Neural progenitor cell (in vitro differentiated cells): ENCODE measurements around the gene NFKBIE. TPM values are rescaled to one million over a fixed set of nuclear protein-coding genes. Genes with fewer than 3 reads are reported as not detected.

Source experiments
- DNase-seq: peaks from one replicate; pipeline ENCODE4 v3.0.0-alpha.2; 2016; ENCODE audit warnings: low spot score
- H2AFZ ChIP-seq: fragments of 200-600 bp; sonication (generic); replicated peaks from 2 replicates; pipeline ENCODE4 v1.6.1; 2016; ENCODE audit warnings: antibody characterized with exemption
- H3F3A ChIP-seq: fragments of 200-600 bp; sonication (generic); 2 replicates; pipeline ENCODE4 v1.6.1; 2016; ENCODE audit warnings: antibody characterized with exemption, low read depth
- H3K27ac ChIP-seq: fragments of 200-600 bp; sonication (generic); 2 replicates; pipeline ENCODE4 v1.5.1; 2016; ENCODE audit warnings: mild to moderate bottlenecking
- H3K27me3 ChIP-seq: fragments of 200-600 bp; sonication (generic); 2 replicates; pipeline ENCODE4 v1.6.1; 2016; ENCODE audit warnings: mild to moderate bottlenecking, moderate library complexity
- H3K36me3 ChIP-seq: fragments of 200-600 bp; sonication (generic); 2 replicates; pipeline ENCODE4 v1.5.1; 2016
- H3K4me1 ChIP-seq: fragments of 200-600 bp; sonication (generic); 2 replicates; pipeline ENCODE4 v1.6.1; 2016; ENCODE audit warnings: mixed run types
- H3K4me2 ChIP-seq: fragments of 200-600 bp; sonication (generic); 2 replicates; pipeline ENCODE4 v1.6.1; 2016
- H3K4me3 ChIP-seq: fragments of 200-600 bp; sonication (generic); 2 replicates; pipeline ENCODE4 v1.5.1; 2016
- H3K79me2 ChIP-seq: fragments of 200-600 bp; sonication (generic); 2 replicates; pipeline ENCODE4 v1.6.1; 2016; ENCODE audit warnings: low read depth
- H3K9ac ChIP-seq: fragments of 200-600 bp; sonication (generic); 2 replicates; pipeline ENCODE4 v1.6.1; 2016
- H3K9me3 ChIP-seq: fragments of 200-600 bp; sonication (generic); 2 replicates; pipeline ENCODE4 v1.5.1; 2016; ENCODE audit warnings: low read depth
- H4K20me1 ChIP-seq: fragments of 200-600 bp; sonication (generic); 2 replicates; pipeline ENCODE4 v1.6.1; 2016; ENCODE audit warnings: low read depth
- H3K27ac Mint-ChIP-seq: 3 replicates; pipeline ENCODE4 v1.8.0; 2021; ENCODE audit warnings: mixed read lengths
- H3K27me3 Mint-ChIP-seq: 2 replicates; pipeline ENCODE4 v1.8.0; 2022; ENCODE audit warnings: low read depth, mild to moderate bottlenecking, inconsistent platforms, moderate library complexity, mixed read lengths; ENCODE audit not compliant: insufficient read depth
- H3K36me3 Mint-ChIP-seq: 3 replicates; pipeline ENCODE4 v1.8.0; 2021; ENCODE audit warnings: mixed read lengths
- H3K4me1 Mint-ChIP-seq: 3 replicates; pipeline ENCODE4 v1.8.0; 2021; ENCODE audit warnings: mixed read lengths
- H3K4me3 Mint-ChIP-seq: 3 replicates; pipeline ENCODE4 v1.8.0; 2021; ENCODE audit warnings: mild to moderate bottlenecking, moderate library complexity, mixed read lengths
- H3K9me3 Mint-ChIP-seq: 3 replicates; pipeline ENCODE4 v1.8.0; 2020; ENCODE audit warnings: mixed read lengths
- CTCF ChIP-seq: fragments of 200-600 bp; sonication (generic); IDR thresholded peaks from 2 replicates; pipeline ENCODE4 v1.5.1; 2017; ENCODE audit warnings: antibody characterized with exemption, mild to moderate bottlenecking
- EZH2 ChIP-seq: fragments of 200-600 bp; sonication (generic); IDR thresholded peaks from 2 replicates; pipeline ENCODE4 v1.6.1; 2017; ENCODE audit warnings: antibody characterized with exemption, mild to moderate bottlenecking, moderate library complexity
- EZH2phosphoT487 ChIP-seq: fragments of 200-600 bp; sonication (generic); IDR thresholded peaks from 2 replicates; pipeline ENCODE4 v1.6.1; 2017; ENCODE audit warnings: antibody characterized with exemption
- total RNA-seq: library from RNA; depleted of rRNA; stranded (reverse); fragments of >200 nt; gene quantifications from 2 replicates; pipeline ENCODE4 v1.2.3, GENCODE V29; 2015; ENCODE audit warnings: low replicate concordance

The NFKBIE gene
- total RNA-seq, 1 donor from 2014 or later: 5.1 TPM

GRCh38 chr6:44306710-44307109 is 41.4 kb upstream of the NFKBIE start:
- no peaks in the 10 kb centered on the region for H3F3A ChIP-seq
- TF ChIP-seq CTCF (no peak), EZH2phosphoT487 (no peak), EZH2 (no peak)
- no peaks in the 10 kb centered on the region for H3K4me1 ChIP-seq
- H3K9me3 ChIP-seq: no peaks in the 10 kb centered on the region
- Mint-ChIP-seq H3K27me3 (no peaks in the 10 kb centered on the region), H3K9me3 (no peaks in the 10 kb centered on the region), H3K4me3 (no peak overlapping the region), H3K4me1 (peaks cover 8% of the 10 kb centered on the region), H3K36me3 (peaks cover 31% of the 10 kb centered on the region), H3K27ac (no peak overlapping the region)
- DNase-seq: no peak
- H2AFZ ChIP-seq: no peak overlapping the region
- no peak overlapping the region for H3K4me2 ChIP-seq
- no peaks in the 10 kb centered on the region for H3K36me3 ChIP-seq
- H3K27ac ChIP-seq: no peak overlapping the region
- peaks cover 4% of the 10 kb centered on the region for H3K79me2 ChIP-seq
- no peak overlapping the region for H3K4me3 ChIP-seq
- no peak overlapping the region for H3K9ac ChIP-seq
- H3K27me3 ChIP-seq: no peaks in the 10 kb centered on the region
- peaks cover 3% of the 10 kb centered on the region for H4K20me1 ChIP-seq

GRCh38 chr6:44305200-44305725 is 39.9 kb upstream of the NFKBIE start:
- peaks cover 5% of the 10 kb centered on the region for H3K4me1 Mint-ChIP-seq
- H3K4me3 ChIP-seq: no peak overlapping the region
- H3F3A ChIP-seq: no peaks in the 10 kb centered on the region
- no peaks in the 10 kb centered on the region for H3K9me3 ChIP-seq
- H3K36me3 ChIP-seq: no peaks in the 10 kb centered on the region
- no peaks in the 10 kb centered on the region for H3K27me3 ChIP-seq
- H2AFZ ChIP-seq: no peak overlapping the region
- DNase-seq: no peak
- H3K4me3 Mint-ChIP-seq: no peak overlapping the region
- peaks cover 3% of the 10 kb centered on the region for H4K20me1 ChIP-seq
- no peak overlapping the region for H3K9ac ChIP-seq
- H3K4me2 ChIP-seq: no peak overlapping the region
- peak overlapping the region; percentile 38 for H3K27ac Mint-ChIP-seq
- no peaks in the 10 kb centered on the region for H3K4me1 ChIP-seq
- peaks cover 1% of the 10 kb centered on the region for H3K27me3 Mint-ChIP-seq
- H3K36me3 Mint-ChIP-seq: peaks cover 35% of the 10 kb centered on the region
- TF ChIP-seq EZH2 (no peak), EZH2phosphoT487 (no peak), CTCF (no peak)
- no peaks in the 10 kb centered on the region for H3K9me3 Mint-ChIP-seq
- H3K79me2 ChIP-seq: no peaks in the 10 kb centered on the region
- H3K27ac ChIP-seq: no peak overlapping the region

GRCh38 chr6:44304282-44305199 is 39.2 kb upstream of the NFKBIE start:
- Histone ChIP-seq H3K27me3 (no peaks in the 10 kb centered on the region), H3K79me2 (no peaks in the 10 kb centered on the region), H4K20me1 (peaks cover 3% of the 10 kb centered on the region), H3F3A (no peaks in the 10 kb centered on the region), H2AFZ (no peak overlapping the region), H3K27ac (no peak overlapping the region), H3K4me2 (no peak overlapping the region), H3K4me3 (no peak overlapping the region), H3K9ac (no peak overlapping the region), H3K9me3 (no peaks in the 10 kb centered on the region), H3K4me1 (no peaks in the 10 kb centered on the region), H3K36me3 (no peaks in the 10 kb centered on the region)
- H3K27me3 Mint-ChIP-seq: peaks cover 4% of the 10 kb centered on the region
- TF ChIP-seq EZH2phosphoT487 (no peak), CTCF (peak; percentile 82), EZH2 (no peak)
- peaks cover 5% of the 10 kb centered on the region for H3K4me1 Mint-ChIP-seq
- peaks cover 34% of the 10 kb centered on the region for H3K36me3 Mint-ChIP-seq
- H3K4me3 Mint-ChIP-seq: no peak overlapping the region
- H3K27ac Mint-ChIP-seq: no peak overlapping the region
- no peaks in the 10 kb centered on the region for H3K9me3 Mint-ChIP-seq
- peak; percentile 71 for DNase-seq
